Endothelial cell of umbilical vein (primary cell): ENCODE data around the gene OR2F1. TPM values are rescaled to one million over a fixed set of nuclear protein-coding genes. Genes with fewer than 3 reads are reported as not detected.

Experiments
- BruUV-seq: library from RNA; stranded (reverse); fragments of 400-500 nt; replicated peaks from 2 replicates; lab custom pipeline; 2021; lab: Mats Ljungman, UMichigan
- CTCF ChIA-PET: fragments of 300-600, 350-600 bp; sonication (Branson Sonifier 250); formaldehyde crosslinking; loops from one replicate; lab custom pipeline; 2021; ENCODE audit warnings: antibody characterized with exemption, inconsistent platforms; lab: Charles Lee
- POLR2A ChIA-PET: fragments of 300-600, 350-600 bp; sonication (Branson Sonifier 250); formaldehyde crosslinking; loops from one replicate; lab custom pipeline; 2021; ENCODE audit warnings: antibody characterized with exemption, inconsistent platforms; lab: Charles Lee
- DNase-seq: peaks from one replicate; pipeline ENCODE4 v3.0.0-alpha.2; 2011; ENCODE audit warnings: low read depth, low spot score
- FAIRE-seq: peaks from 2 replicates; lab custom pipeline; 2011; peaks lifted over from hg19 to GRCh38; lab: Jason Lieb, UNC
- H2AFZ ChIP-seq: 2 replicates; pipeline ENCODE4 v1.6.0; 2012; ENCODE audit warnings: low read depth, low read length, control low read depth, inconsistent platforms
- H3K27ac ChIP-seq: 2 replicates; pipeline ENCODE4 v1.5.1; 2011; ENCODE audit warnings: low read depth, mild to moderate bottlenecking, control low read depth, low read length, moderate library complexity; ENCODE audit not compliant: insufficient read depth
- H3K27me3 ChIP-seq, 2 experiments: 2 replicates each; pipeline versions ENCODE4 v1.6.0 to v1.6.1; 2011; ENCODE audit warnings: low read length in 2 of 2, mixed read lengths in 1 of 2; ENCODE audit not compliant: control insufficient read depth in 2 of 2, insufficient read depth in 2 of 2
- H3K36me3 ChIP-seq, 2 experiments: 2 replicates in 1 of 2; 3 replicates in 1 of 2; pipeline ENCODE4 v1.5.1; 2011; ENCODE audit warnings: low read length in 2 of 2, mild to moderate bottlenecking in 1 of 2, moderate library complexity in 1 of 2; ENCODE audit not compliant: control insufficient read depth in 2 of 2, insufficient read depth in 2 of 2; ENCODE audit errors: extremely low read depth in 1 of 2
- H3K4me1 ChIP-seq: 3 replicates; pipeline ENCODE4 v1.5.1; 2011; ENCODE audit warnings: mild to moderate bottlenecking, low read length; ENCODE audit not compliant: control insufficient read depth, insufficient read depth; ENCODE audit errors: extremely low read depth
- H3K4me2 ChIP-seq: 2 replicates; pipeline ENCODE4 v1.6.1; 2011; ENCODE audit warnings: low read length, control low read depth, mixed read lengths; ENCODE audit not compliant: insufficient read depth
- H3K4me3 ChIP-seq, 3 experiments: fragments of 200-600 bp in 1 of 3; sonication (generic), shearing (Covaris generic) in 1 of 3; replicated peaks in 1 of 3; 2 replicates each; pipeline ENCODE4 v1.5.1; 2011 to 2016; ENCODE audit warnings: control low read depth in 3 of 3, low read length in 3 of 3, mild to moderate bottlenecking in 2 of 3, inconsistent platforms in 1 of 3, low read depth in 1 of 3, moderate library complexity in 1 of 3; ENCODE audit not compliant: insufficient read depth in 1 of 3
- H3K79me2 ChIP-seq: 2 replicates; pipeline ENCODE4 v1.6.0; 2012; ENCODE audit warnings: low read length, inconsistent platforms; ENCODE audit not compliant: control insufficient read depth, insufficient read depth
- H3K9ac ChIP-seq: replicated peaks from 2 replicates; pipeline ENCODE3; 2011; ENCODE audit warnings: low read length, control low read depth; ENCODE audit not compliant: insufficient read depth; ENCODE audit errors: extremely low read depth
- H3K9me1 ChIP-seq: replicated peaks from 3 replicates; pipeline ENCODE4 v1.6.0; 2011; ENCODE audit warnings: mild to moderate bottlenecking, low read length; ENCODE audit not compliant: control insufficient read depth, insufficient read depth; ENCODE audit errors: extremely low read depth
- H3K9me3 ChIP-seq: replicated peaks from 2 replicates; pipeline ENCODE4 v1.5.1; 2012; ENCODE audit warnings: low read length, inconsistent platforms; ENCODE audit not compliant: control insufficient read depth, insufficient read depth
- H4K20me1 ChIP-seq: replicated peaks from 2 replicates; pipeline ENCODE3; 2011; ENCODE audit warnings: mild to moderate bottlenecking, low read length; ENCODE audit not compliant: control insufficient read depth, insufficient read depth; ENCODE audit errors: extremely low read depth
- EZH2 ChIP-seq: IDR thresholded peaks from 2 replicates; pipeline ENCODE4 v1.6.1; 2012; ENCODE audit warnings: borderline replicate concordance, low read depth, mild to moderate bottlenecking, moderate library complexity, low read length, inconsistent platforms; ENCODE audit not compliant: severe bottlenecking
- FOS ChIP-seq: IDR thresholded peaks from 2 replicates; pipeline ENCODE4 v1.6.1; 2011; ENCODE audit warnings: mild to moderate bottlenecking, low read length, moderate library complexity, borderline replicate concordance; ENCODE audit not compliant: insufficient read depth
- GATA2 ChIP-seq: IDR thresholded peaks from 2 replicates; pipeline ENCODE4 v1.7.0; 2011; ENCODE audit warnings: low read depth, mild to moderate bottlenecking, moderate library complexity, mixed read lengths, low read length; ENCODE audit not compliant: insufficient read length, insufficient read depth
- JUN ChIP-seq: IDR thresholded peaks from 2 replicates; pipeline ENCODE4 v1.6.1; 2011; ENCODE audit warnings: borderline replicate concordance, low read depth; ENCODE audit not compliant: insufficient read length, insufficient read depth
- MAX ChIP-seq: IDR thresholded peaks from 2 replicates; pipeline ENCODE4 v1.6.1; 2011; ENCODE audit not compliant: insufficient read depth, insufficient read length
- MYC ChIP-seq: IDR thresholded peaks from one replicate; pipeline ENCODE4 v1.6.1; 2011; ENCODE audit warnings: mild to moderate bottlenecking, low read depth, low read length
- POLR2A ChIP-seq: IDR thresholded peaks from 2 replicates; pipeline ENCODE4 v1.6.1; 2012; ENCODE audit warnings: low read depth, mild to moderate bottlenecking, control low read depth, low read length
- dilution Hi-C: fragments of 300-500 bp; cut with MboI; formaldehyde crosslinking; loops from one replicate; pipeline ENCODE4 v1.15.0; 2019; ENCODE audit warnings: low sequenced_read_pairs; ENCODE audit not compliant: extremely low pct_ligation_motif_present
- intact Hi-C: fragments of 100-400 bp; cut with micrococcal nuclease; formaldehyde crosslinking; loops from one replicate; pipeline ENCODE4 v1.10.0; 2022
- polyA plus RNA-seq, 4 experiments: library from polyadenylated mRNA; depleted of rRNA in 3 of 4; stranded (reverse) in 3 of 4; unstranded in 1 of 4; fragments of >200 nt; gene quantifications; 2 replicates each; pipeline versions ENCODE4 v1.2.1 to v1.2.3, GENCODE V29; 2011 to 2012; ENCODE audit warnings: missing spikeins in 1 of 4
- total RNA-seq: library from RNA; stranded (reverse); gene quantifications from 2 replicates; pipeline ENCODE4 v1.2.3, GENCODE V29; 2021
- TF ChIP-seq, protein P1 (sequence below), 2 donors: IDR thresholded peaks; 1 replicate in 1 of 2; 2 replicates in 1 of 2; pipeline ENCODE4 v1.5.1; 2011; ENCODE audit warnings: low read length in 2 of 2, mild to moderate bottlenecking in 2 of 2, moderate library complexity in 2 of 2, control low read depth in 1 of 2, inconsistent platforms in 1 of 2, low read depth in 1 of 2; ENCODE audit not compliant: insufficient read depth in 1 of 2; ENCODE audit errors: extremely low read depth in 1 of 2

The OR2F1 gene
- total and polyA plus RNA-seq, 2 donors (not counting 3 experiments of a cell fraction or from before 2014, with no cell fraction given) = not detected

GRCh38 chr7:144004703-144005102 lies 50.1 kb downstream of the OR2F1 start:
- POLR2A ChIA-PET = no interaction called here
- CTCF ChIA-PET = no interaction called here
- Histone ChIP-seq H2AFZ (no peak overlapping the region), H3K9ac (no peak overlapping the region), H3K79me2 (no peaks in the 10 kb centered on the region), H3K4me1 (no peaks in the 10 kb centered on the region), H4K20me1 (no peaks in the 10 kb centered on the region), H3K9me3 (no peaks in the 10 kb centered on the region), H3K4me2 (no peak overlapping the region), H3K9me1 (no peaks in the 10 kb centered on the region), H3K36me3 (no peaks in the 10 kb centered on the region), H3K4me3 (no peak overlapping the region), H3K27me3 (peaks cover 2 to 7% of the 10 kb centered on the region in 2 experiments), H3K27ac (no peak overlapping the region)
- BruUV-seq = no TSS peak
- dilution Hi-C loops (no loop called here), intact Hi-C loops (no loop called here)
- TF ChIP-seq MYC (no peak), FOS (no peak), EZH2 (no peak), GATA2 (no peak), POLR2A (no peak), MAX (no peak), JUN (no peak)
- TF ChIP-seq, protein P1, sequence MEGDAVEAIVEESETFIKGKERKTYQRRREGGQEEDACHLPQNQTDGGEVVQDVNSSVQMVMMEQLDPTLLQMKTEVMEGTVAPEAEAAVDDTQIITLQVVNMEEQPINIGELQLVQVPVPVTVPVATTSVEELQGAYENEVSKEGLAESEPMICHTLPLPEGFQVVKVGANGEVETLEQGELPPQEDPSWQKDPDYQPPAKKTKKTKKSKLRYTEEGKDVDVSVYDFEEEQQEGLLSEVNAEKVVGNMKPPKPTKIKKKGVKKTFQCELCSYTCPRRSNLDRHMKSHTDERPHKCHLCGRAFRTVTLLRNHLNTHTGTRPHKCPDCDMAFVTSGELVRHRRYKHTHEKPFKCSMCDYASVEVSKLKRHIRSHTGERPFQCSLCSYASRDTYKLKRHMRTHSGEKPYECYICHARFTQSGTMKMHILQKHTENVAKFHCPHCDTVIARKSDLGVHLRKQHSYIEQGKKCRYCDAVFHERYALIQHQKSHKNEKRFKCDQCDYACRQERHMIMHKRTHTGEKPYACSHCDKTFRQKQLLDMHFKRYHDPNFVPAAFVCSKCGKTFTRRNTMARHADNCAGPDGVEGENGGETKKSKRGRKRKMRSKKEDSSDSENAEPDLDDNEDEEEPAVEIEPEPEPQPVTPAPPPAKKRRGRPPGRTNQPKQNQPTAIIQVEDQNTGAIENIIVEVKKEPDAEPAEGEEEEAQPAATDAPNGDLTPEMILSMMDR (IDR thresholded peaks at IDR 0.05; ENCODE audit: extremely low read depth in 1 of 2, insufficient read depth in 1 of 2, low read depth in 1 of 2, low read length in 2 of 2) = no peak
- no peak for FAIRE-seq
- DNase-seq = no peak
